Colonic mucosa (tissue), 4 donors: ENCODE measurements around the gene CDC42BPG. TPM values are rescaled to one million over a fixed set of nuclear protein-coding genes. Genes with fewer than 3 reads are reported as not detected.

Experiments
- DNase-seq: peaks from one replicate; pipeline ENCODE4 v3.0.0-alpha.2; 2020
- H3K27ac ChIP-seq: fragments of 200-600 bp; one replicate; pipeline ENCODE4 v1.8.0; 2021
- H3K27me3 ChIP-seq: fragments of 200-600 bp; one replicate; pipeline ENCODE4 v1.8.0; 2021
- H3K36me3 ChIP-seq: fragments of 200-600 bp; one replicate; pipeline ENCODE4 v1.8.0; 2021
- H3K4me1 ChIP-seq: fragments of 200-600 bp; one replicate; pipeline ENCODE4 v1.8.0; 2021; ENCODE audit warnings: mild to moderate bottlenecking
- H3K4me3 ChIP-seq: fragments of 200-600 bp; one replicate; pipeline ENCODE4 v1.8.0; 2021
- H3K9ac ChIP-seq, 2 donors: one replicate each; pipeline ENCODE4 v1.7.0; 2013; ENCODE audit warnings: control low read depth in 2 of 2, low read depth in 2 of 2, low read length in 2 of 2
- H3K9me3 ChIP-seq: fragments of 200-600 bp; one replicate; pipeline ENCODE4 v1.8.0; 2021
- intact Hi-C: fragments of 100-400 bp; cut with DNase I; formaldehyde crosslinking; loops from one replicate; pipeline ENCODE4 v1.14.1; 2022
- total RNA-seq, 2 donors: library from RNA; stranded (reverse); fragmentation: NEBNext Ultra II Directional in 1 of 2; extraction: Animal tissue kit (Norgen Biotek cat#: 25700) in 1 of 2; gene quantifications; one replicate each; pipeline ENCODE4 v1.2.1, GENCODE V29; 2021
- TF ChIP-seq, protein P1 (sequence below): fragments of 200-600 bp; IDR thresholded peaks from one replicate; pipeline ENCODE4 v1.8.0; 2022; ENCODE audit warnings: antibody characterized with exemption, mild to moderate bottlenecking
- donor health status: healthy.
- donor health status: DM: no; HTN: no; CAD: no.
- donor health status: DM: no; HTN: no; CAD: no.

The CDC42BPG gene
- total RNA-seq, 2 donors from 2014 or later: 29.3 to 41.6 TPM

DNA sequence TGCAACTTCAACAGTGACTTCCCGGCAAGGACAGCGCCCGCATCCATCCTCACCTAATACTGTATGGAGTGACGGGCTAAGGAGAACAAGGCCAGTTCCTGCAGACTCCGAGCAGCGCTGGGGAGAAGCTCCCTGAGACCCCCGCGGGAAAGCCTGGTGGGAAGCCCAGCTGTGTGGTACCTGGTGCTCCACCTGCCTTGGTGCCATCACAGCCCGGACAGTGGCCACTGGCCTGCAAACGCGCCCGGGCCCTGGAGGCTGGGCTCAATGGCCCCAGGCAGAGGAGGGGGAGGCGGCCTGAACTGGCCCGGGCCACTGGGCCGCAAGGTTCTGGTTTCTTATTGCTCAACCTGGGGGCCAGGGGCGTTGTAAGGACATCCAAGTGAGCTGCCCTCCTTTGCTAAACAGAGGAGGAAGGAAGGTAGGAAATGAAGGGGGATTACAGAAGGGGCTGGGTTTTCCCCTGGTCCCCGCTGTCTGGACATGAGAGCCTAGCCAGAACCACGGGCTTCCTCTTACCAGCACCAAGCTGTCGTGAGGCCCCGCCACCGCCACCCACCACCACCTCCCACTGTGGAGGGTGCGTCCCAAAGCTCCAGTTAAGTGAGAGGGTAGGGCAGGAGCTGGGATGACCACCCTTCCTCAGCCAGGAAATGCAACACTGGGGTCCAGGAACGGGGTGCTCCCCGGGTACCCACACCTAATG lies 8.5 kb upstream of the CDC42BPG start:
- H3K9ac ChIP-seq: no peak overlapping the region
- intact Hi-C loops: no loop called here

GRCh38 chr11:64851831-64852351 lies 7.4 kb upstream of the CDC42BPG start:
- no peaks in the 10 kb centered on the region for H3K36me3 ChIP-seq
- H3K27me3 ChIP-seq: no peaks in the 10 kb centered on the region
- no peak overlapping the region for H3K4me3 ChIP-seq
- H3K4me1 ChIP-seq: peaks cover 44% of the 10 kb centered on the region
- intact Hi-C loops: no loop called here
- peak overlapping the region; percentile 39 for H3K27ac ChIP-seq
- TF ChIP-seq, protein P1, sequence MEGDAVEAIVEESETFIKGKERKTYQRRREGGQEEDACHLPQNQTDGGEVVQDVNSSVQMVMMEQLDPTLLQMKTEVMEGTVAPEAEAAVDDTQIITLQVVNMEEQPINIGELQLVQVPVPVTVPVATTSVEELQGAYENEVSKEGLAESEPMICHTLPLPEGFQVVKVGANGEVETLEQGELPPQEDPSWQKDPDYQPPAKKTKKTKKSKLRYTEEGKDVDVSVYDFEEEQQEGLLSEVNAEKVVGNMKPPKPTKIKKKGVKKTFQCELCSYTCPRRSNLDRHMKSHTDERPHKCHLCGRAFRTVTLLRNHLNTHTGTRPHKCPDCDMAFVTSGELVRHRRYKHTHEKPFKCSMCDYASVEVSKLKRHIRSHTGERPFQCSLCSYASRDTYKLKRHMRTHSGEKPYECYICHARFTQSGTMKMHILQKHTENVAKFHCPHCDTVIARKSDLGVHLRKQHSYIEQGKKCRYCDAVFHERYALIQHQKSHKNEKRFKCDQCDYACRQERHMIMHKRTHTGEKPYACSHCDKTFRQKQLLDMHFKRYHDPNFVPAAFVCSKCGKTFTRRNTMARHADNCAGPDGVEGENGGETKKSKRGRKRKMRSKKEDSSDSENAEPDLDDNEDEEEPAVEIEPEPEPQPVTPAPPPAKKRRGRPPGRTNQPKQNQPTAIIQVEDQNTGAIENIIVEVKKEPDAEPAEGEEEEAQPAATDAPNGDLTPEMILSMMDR: no peak
- H3K9ac ChIP-seq: peak overlapping the region in 1 of 2 donors; percentile 23
- H3K9me3 ChIP-seq: no peaks in the 10 kb centered on the region
- DNase-seq: no peak

More for the DNA sequence above, 8.5 kb upstream of the CDC42BPG start:
- Histone ChIP-seq H3K4me3 (no peak overlapping the region), H3K9me3 (no peaks in the 10 kb centered on the region), H3K27ac (peak overlapping the region; percentile 39), H3K4me1 (peaks cover 52% of the 10 kb centered on the region), H3K36me3 (no peaks in the 10 kb centered on the region), H3K27me3 (no peaks in the 10 kb centered on the region)
- DNase-seq: no peak
- TF ChIP-seq, protein P1: no peak

DNA sequence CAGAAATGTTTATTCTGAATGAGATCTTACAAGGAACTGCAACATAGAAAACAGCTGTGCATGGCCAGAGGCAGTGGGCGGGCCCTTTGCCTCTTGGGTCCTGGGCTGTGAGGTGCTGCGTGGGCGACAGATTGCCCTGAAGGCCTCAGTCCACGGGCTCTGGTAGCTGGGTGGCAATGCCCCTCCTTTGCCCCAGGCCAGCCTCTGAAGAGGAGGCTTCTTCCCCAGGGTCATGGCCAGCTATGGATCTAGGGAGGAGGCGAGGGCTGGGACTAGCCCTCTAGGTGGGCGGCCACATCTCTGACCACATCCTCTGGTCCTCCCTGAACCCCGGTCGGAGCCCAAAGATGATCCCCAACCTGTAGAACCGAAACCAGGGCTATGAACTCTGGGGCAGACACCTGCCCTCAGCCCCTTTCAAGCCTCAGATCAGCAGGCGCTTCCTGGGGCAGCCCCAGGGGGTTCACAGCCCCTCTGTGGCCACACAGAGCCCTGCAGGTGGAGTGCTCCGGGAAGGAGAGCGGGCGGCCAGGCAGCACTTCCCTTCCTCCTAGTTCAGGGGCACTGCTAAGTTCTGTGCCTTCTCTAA lies 6.6 kb upstream of the CDC42BPG start:
- Histone ChIP-seq H3K9me3 (no peaks in the 10 kb centered on the region), H3K9ac (peak overlapping the region; percentile 8 to 23), H3K4me1 (peaks cover 36% of the 10 kb centered on the region), H3K27ac (peak overlapping the region; percentile 39), H3K27me3 (no peaks in the 10 kb centered on the region), H3K4me3 (no peak overlapping the region), H3K36me3 (no peaks in the 10 kb centered on the region)
- intact Hi-C loops: no loop called here
- TF ChIP-seq, protein P1: no peak
- no peak for DNase-seq

- Histone ChIP-seq H3K27me3 (no peaks in the 10 kb centered on the region), H3K4me1 (peaks cover 25% of the 10 kb centered on the region)
These were observed 5.3 kb upstream of the CDC42BPG start for GRCh38 chr11:64849598-64850356.

More at GRCh38 chr11:64849598-64850356, 5.3 kb upstream of the CDC42BPG start:
- intact Hi-C loops: loop anchor here (5.0 to 10.0 kb wide), 3 partner anchors 148 to 268 kb away; partner anchors contain the start of genes BATF2, CDCA5, ZFPL1 and ZNHIT2
- Histone ChIP-seq H3K36me3 (no peaks in the 10 kb centered on the region), H3K9me3 (no peaks in the 10 kb centered on the region), H3K27ac (no peak overlapping the region), H3K9ac (no peak overlapping the region), H3K4me3 (no peak overlapping the region)
- no peak for DNase-seq
- TF ChIP-seq, protein P1: no peak
